SKM-1 (cell line): ENCODE data around the gene TTC9C.
"Not testable (repeated sequence)": the region's sequence is repeated elsewhere in the genome, so short reads cannot be mapped to it uniquely, and the experiment has no call there.

Source experiments
- DNase-seq: peaks from one replicate; lab custom pipeline; 2025; ENCODE audit not compliant: unreplicated experiment; lab: John Stamatoyannopoulos, UW

Gene TTC9C

GRCh38 chr11:62728171-62728988 is at the start of gene TTC9C:
Gene TTC9C, plus strand, starts transcription at chr11:62728486. Its CDS starts 363 bp downstream, at chr11:62728849.
- DNase-seq, result peak; percentile 70

- peak; percentile 82 for DNase-seq
Measured at GRCh38 chr11:62678770-62679696, 49.3 kb upstream of the TTC9C start, which contains the start of gene UBXN1. Gene UBXN1, minus strand, starts transcription at chr11:62679073. Its CDS starts 150 bp downstream, at chr11:62678923.

- DNase-seq, result peak; percentile 65
Measured at GRCh38 chr11:62680825-62681240, 47.5 kb upstream of the TTC9C start.

- DNase-seq, result no peak
Measured at GRCh38 chr11:62682518-62682917, 45.8 kb upstream of the TTC9C start.

GRCh38 chr11:62687508-62688396 is 40.5 kb upstream of the TTC9C start:
- DNase-seq, result no peak

GRCh38 chr11:62688491-62688890 is 39.8 kb upstream of the TTC9C start:
- no peak for DNase-seq

- no peak for DNase-seq
Measured at GRCh38 chr11:62689421-62690183, 38.7 kb upstream of the TTC9C start, which contains the start of gene LRRN4CL. Gene LRRN4CL, minus strand, starts transcription at chr11:62689530. Its CDS starts 1,022 bp downstream, at chr11:62688508.

GRCh38 chr11:62693624-62694023 is 34.7 kb upstream of the TTC9C start:
- not testable (repeated sequence) for DNase-seq

GRCh38 chr11:62694455-62695167 is 33.7 kb upstream of the TTC9C start:
- DNase-seq, result peak; percentile 63

GRCh38 chr11:62702246-62702645 is 26.0 kb upstream of the TTC9C start:
- no peak for DNase-seq

GRCh38 chr11:62703921-62704320 is 24.4 kb upstream of the TTC9C start:
- not testable (repeated sequence) for DNase-seq

GRCh38 chr11:62705413-62705812 is 22.9 kb upstream of the TTC9C start:
- DNase-seq, result no peak

GRCh38 chr11:62705880-62706849 is 22.1 kb upstream of the TTC9C start:
- peak; percentile 50 for DNase-seq

- DNase-seq, result no peak
Measured at GRCh38 chr11:62706850-62707247, 21.4 kb upstream of the TTC9C start.

GRCh38 chr11:62707277-62707861 is 20.9 kb upstream of the TTC9C start, which contains the start of the genes BSCL2 and GNG3:
Gene BSCL2, minus strand, starts transcription at chr11:62707424. Its CDS starts 229 bp downstream, at chr11:62707195.
Gene GNG3, plus strand, starts transcription at chr11:62707676. Its CDS starts 620 bp downstream, at chr11:62708296.
- no peak for DNase-seq

GRCh38 chr11:62708392-62708791 is 19.9 kb upstream of the TTC9C start:
- DNase-seq, result no peak

GRCh38 chr11:62708793-62709192 is 19.5 kb upstream of the TTC9C start:
- no peak for DNase-seq
